ENCODE results near the gene A3GALT2. TPM values are rescaled to one million over a fixed set of nuclear protein-coding genes. Genes with fewer than 3 reads are reported as not detected.

The A3GALT2 gene
- total RNA-seq, 1 experiment from 2014 or later = not detected

Small RNAs within 50 kb of the gene (microRNA-seq; reads per million reads assigned to microRNA genes)
- 4.5 reads per million, percentile 30 among the genes with 10 or more reads in this experiment for gene MIR3605

Other genes starting within 250 kb of the A3GALT2 start
- gene AZIN2, start 239.9 kb downstream of the A3GALT2 start, total RNA-seq (2022) = 1.5 and 2.3 TPM in 2 replicates
- 2.4 and 2.5 TPM in 2 replicates for gene TRIM62, start 139.1 kb downstream of the A3GALT2 start, total RNA-seq (2022)
- gene ZNF362, start 64.6 kb downstream of the A3GALT2 start, total RNA-seq (2022) = 23.2 and 26.9 TPM in 2 replicates
- gene PHC2, start 110.0 kb upstream of the A3GALT2 start, total RNA-seq (2022) = 31.8 and 35.2 TPM in 2 replicates
- gene ZSCAN20, start 151.5 kb upstream of the A3GALT2 start, total RNA-seq (2022) = 2.7 and 3.0 TPM in 2 replicates

Data from Caco-2 (cell line).